HepG2 (cell line): ENCODE data around the gene DAB2. TPM values are rescaled to one million over a fixed set of nuclear protein-coding genes. Genes with fewer than 3 reads are reported as not detected.

Source experiments
- ATRX ChIP-seq: sonication (generic); formaldehyde crosslinking; IDR thresholded peaks from 2 replicates; pipeline ENCODE4 v1.4.0; 2020; ENCODE audit warnings: missing genetic modification reagents, borderline replicate concordance
- CCDC6 ChIP-seq: sonication (generic); formaldehyde crosslinking; IDR thresholded peaks from 2 replicates; pipeline ENCODE4 v1.8.1; 2022; ENCODE audit warnings: mild to moderate bottlenecking, missing genetic modification reagents, moderate library complexity
- ELF3 ChIP-seq: IDR thresholded peaks from 2 replicates; pipeline ENCODE4 v1.6.1; 2016; ENCODE audit warnings: missing genetic modification reagents, missing compliant biosample characterization
- EP300 ChIP-seq, 3 experiments: sonication (generic) in 1 of 3; formaldehyde crosslinking in 1 of 3; IDR thresholded peaks; 2 replicates each; pipeline versions ENCODE4 v1.5.1 to v1.6.1; 2011 to 2020; ENCODE audit warnings: low read depth in 2 of 3, low read length in 2 of 3, borderline replicate concordance in 1 of 3, improper control_type of control experiment in 1 of 3, mild to moderate bottlenecking in 1 of 3, missing genetic modification reagents in 1 of 3, moderate library complexity in 1 of 3
- ETV5 ChIP-seq: IDR thresholded peaks from 2 replicates; pipeline ENCODE4 v1.6.1; 2018; ENCODE audit warnings: missing biosample characterization, missing genetic modification reagents, inconsistent platforms, borderline replicate concordance
- FOSL2 ChIP-seq: sonication (generic); formaldehyde crosslinking; IDR thresholded peaks from 2 replicates; pipeline ENCODE4 v1.4.0; 2020; ENCODE audit warnings: missing genetic modification reagents
- GABPA ChIP-seq, 2 experiments: IDR thresholded peaks; 2 replicates each; pipeline ENCODE4 v1.6.1; 2011 to 2016; ENCODE audit warnings: low read depth in 2 of 2, low read length in 1 of 2, missing biosample characterization in 1 of 2, missing genetic modification characterization in 1 of 2
- HHEX ChIP-seq: IDR thresholded peaks from 2 replicates; pipeline ENCODE4 v1.6.1; 2016; ENCODE audit warnings: control low read depth
- NFYB ChIP-seq: sonication (generic); formaldehyde crosslinking; IDR thresholded peaks from 2 replicates; pipeline ENCODE4 v1.4.0; 2020; ENCODE audit warnings: missing genetic modification reagents
- NR2F2 ChIP-seq: IDR thresholded peaks from 2 replicates; pipeline ENCODE4 v1.6.1; 2012; ENCODE audit warnings: low read depth, inconsistent platforms, borderline replicate concordance
- NR2F6 ChIP-seq, 2 experiments: IDR thresholded peaks; 2 replicates each; pipeline ENCODE4 v1.6.1; 2016; ENCODE audit warnings: antibody characterized with exemption in 1 of 2, mild to moderate bottlenecking in 1 of 2
- PAXIP1 ChIP-seq: sonication (generic); formaldehyde crosslinking; conservative IDR thresholded peaks from 2 replicates; pipeline ENCODE4 v1.4.0; 2020; ENCODE audit warnings: mild to moderate bottlenecking, missing genetic modification reagents, moderate library complexity
- POGZ ChIP-seq: sonication (generic); formaldehyde crosslinking; IDR thresholded peaks from 2 replicates; pipeline ENCODE4 v1.4.0; 2020; ENCODE audit warnings: mild to moderate bottlenecking, missing genetic modification reagents
- POLR2G ChIP-seq: fragments of 200-400 bp; formaldehyde crosslinking; IDR thresholded peaks from 2 replicates; pipeline ENCODE4 v1.6.1; 2018; ENCODE audit warnings: mild to moderate bottlenecking, low read depth, low read length, moderate library complexity
- RARA ChIP-seq: IDR thresholded peaks from 2 replicates; pipeline ENCODE4 v1.6.1; 2016; ENCODE audit warnings: missing genetic modification reagents, missing compliant biosample characterization
- SIX1 ChIP-seq: sonication (generic); formaldehyde crosslinking; IDR thresholded peaks from 2 replicates; pipeline ENCODE4 v1.4.0; 2020; ENCODE audit warnings: missing genetic modification reagents, borderline replicate concordance
- SP5 ChIP-seq: IDR thresholded peaks from 2 replicates; pipeline ENCODE4 v1.6.1; 2016; ENCODE audit warnings: low read depth, borderline replicate concordance
- TCF7 ChIP-seq: sonication (generic); IDR thresholded peaks from 2 replicates; pipeline ENCODE4 v1.6.1; 2016; ENCODE audit warnings: antibody characterized with exemption, low read depth
- TGIF2 ChIP-seq: IDR thresholded peaks from 2 replicates; pipeline ENCODE4 v1.6.1; 2016; ENCODE audit warnings: control low read depth, missing compliant biosample characterization
- ZNF574 ChIP-seq: sonication (generic); formaldehyde crosslinking; IDR thresholded peaks from 2 replicates; pipeline ENCODE4 v1.4.0; 2020; ENCODE audit warnings: missing genetic modification reagents
- ZSCAN30 ChIP-seq: sonication (generic); formaldehyde crosslinking; IDR thresholded peaks from 2 replicates; pipeline ENCODE4 v1.5.0; 2020; ENCODE audit warnings: mild to moderate bottlenecking, missing genetic modification reagents
- polyA plus RNA-seq, 8 experiments: library from polyadenylated mRNA; depleted of rRNA in 3 of 8; stranded (reverse) in 7 of 8; unstranded in 1 of 8; fragments of >200 nt; fragmentation: Illumina TruSeq in 4 of 8; extraction: Trizol in 4 of 8; gene quantifications; 2 replicates each; pipeline versions ENCODE4 v1.2.1 to v1.2.3, GENCODE V29; 2011 to 2016; ENCODE audit warnings: low read depth in 4 of 8, missing spikeins in 1 of 8, mixed read lengths in 1 of 8; ENCODE audit not compliant: insufficient read depth in 1 of 8
- total RNA-seq, 5 experiments: library from RNA; depleted of rRNA; stranded (reverse); fragments of >200 nt; fragmentation: Illumina TruSeq; extraction: Trizol; gene quantifications; 2 replicates each; pipeline ENCODE4 v1.2.3, GENCODE V29; 2016; ENCODE audit warnings: low read depth in 1 of 5

The DAB2 gene
- total and polyA plus RNA-seq, 2 of the 13 experiments (the other 11 are each of a cell fraction or from before 2014, with no cell fraction given), result 6.4 to 6.5 TPM

DNA sequence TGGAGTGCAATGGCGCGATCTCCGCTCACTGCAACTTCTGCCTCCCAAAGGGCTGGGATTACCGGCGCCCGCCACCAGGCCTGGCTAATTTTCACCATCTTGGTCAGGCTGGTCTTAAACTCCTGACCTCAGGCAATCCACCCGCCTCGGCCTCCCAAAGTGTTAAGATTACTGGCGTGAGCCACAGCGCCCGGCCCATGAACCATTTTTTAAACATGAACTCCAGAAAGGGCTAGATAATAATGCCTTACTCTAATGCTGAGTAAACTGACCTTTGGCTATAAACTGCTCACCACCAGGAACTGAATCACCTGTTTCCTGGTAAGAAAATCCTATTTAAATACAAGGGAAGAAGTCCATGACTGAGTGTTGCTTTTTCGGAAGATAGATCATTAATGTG, 23.2 kb upstream of the DAB2 start (continued):
- peak in 1 of 2 experiments; percentile 18; a peak in 1 of 4 replicates for TF ChIP-seq EP300 (IDR thresholded peaks at IDR 0.05; ENCODE audit: low read depth in 2 of 2, low read length in 2 of 2)
- no peak for TF ChIP-seq EP300 (CRISPR knock-in tag; IDR thresholded peaks at IDR 0.05; ENCODE audit: borderline replicate concordance)
- TF ChIP-seq CCDC6, result no peak
- peak; percentile 55; the same call in 1 of the 2 replicates for TF ChIP-seq SIX1 (CRISPR knock-in tag)
- TF ChIP-seq TCF7, result peak; percentile 31
- TF ChIP-seq NFYB (CRISPR knock-in tag), result no peak
- peak; percentile 72 for TF ChIP-seq NR2F2
- TF ChIP-seq ELF3 (CRISPR knock-in tag), result peak; percentile 71
- peak; percentile 53; the same call in 1 of the 2 replicates for TF ChIP-seq HHEX (CRISPR knock-in tag)
- TF ChIP-seq ZSCAN30 (CRISPR knock-in tag), result no peak
- TF ChIP-seq GABPA (IDR thresholded peaks at IDR 0.05; ENCODE audit: low read depth, low read length), result no peak
- 0 out of 2 replicates have a peak, but pooled peaks have one; percentile 28 for TF ChIP-seq GABPA (CRISPR knock-in tag; IDR thresholded peaks at IDR 0.05; ENCODE audit: low read depth)
- peak; percentile 78 for TF ChIP-seq NR2F6 (IDR thresholded peaks at IDR 0.05)
- TF ChIP-seq NR2F6 (CRISPR knock-in tag; IDR thresholded peaks at IDR 0.05), result 0 out of 2 replicates have a peak, but pooled peaks have one; percentile 32
- TF ChIP-seq POLR2G, result no peak
- no peak for TF ChIP-seq TGIF2 (CRISPR knock-in tag)
- TF ChIP-seq ZNF574 (CRISPR knock-in tag), result no peak
- TF ChIP-seq ATRX (CRISPR knock-in tag), result no peak
- peak; percentile 28; the same call in 1 of the 2 replicates for TF ChIP-seq ETV5 (CRISPR knock-in tag)
- TF ChIP-seq FOSL2, result peak; percentile 28; the same call in 1 of the 2 replicates
- peak; percentile 66 for TF ChIP-seq PAXIP1 (CRISPR knock-in tag)
- peak; percentile 34; the same call in 1 of the 2 replicates for TF ChIP-seq POGZ (CRISPR knock-in tag)
- TF ChIP-seq RARA (CRISPR knock-in tag), result peak; percentile 95
- TF ChIP-seq SP5 (CRISPR knock-in tag), result 0 out of 2 replicates have a peak, but pooled peaks have one; percentile 46
